HCT116 (cell line): Measurements from ENCODE around the gene METTL24.

Source experiments
- CBX3 ChIP-seq: IDR thresholded peaks from 2 replicates; pipeline ENCODE4 v1.6.1; 2012; ENCODE audit warnings: low read depth
- EGR1 ChIP-seq: IDR thresholded peaks from 2 replicates; pipeline ENCODE4 v1.6.1; 2012; ENCODE audit warnings: low read depth
- EZH2 ChIP-seq: fragments of 200-600 bp; sonication (generic); IDR thresholded peaks from 2 replicates; pipeline ENCODE4 v1.6.1; 2017; ENCODE audit warnings: antibody characterized with exemption, mixed run types
- EZH2phosphoT487 ChIP-seq: fragments of 200-600 bp; IDR thresholded peaks from 2 replicates; pipeline ENCODE4 v1.6.1; 2018; ENCODE audit warnings: antibody characterized with exemption, borderline replicate concordance
- POLR2A ChIP-seq: IDR thresholded peaks from 2 replicates; pipeline ENCODE4 v1.7.0; 2011; ENCODE audit warnings: borderline replicate concordance; ENCODE audit not compliant: insufficient read depth, insufficient read length; ENCODE audit errors: extremely low read depth
- REST ChIP-seq: IDR thresholded peaks from 2 replicates; pipeline ENCODE4 v1.6.1; 2012; ENCODE audit warnings: low read depth
- SP1 ChIP-seq: IDR thresholded peaks from 2 replicates; pipeline ENCODE4 v1.6.1; 2012; ENCODE audit warnings: low read depth
- ZFX ChIP-seq: fragments of 450-650 bp; IDR thresholded peaks from 2 replicates; pipeline ENCODE4 v1.6.1; 2017
- TF ChIP-seq, protein P1 (sequence below), 3 experiments: fragments of 200-600 bp in 1 of 3; sonication (generic) in 1 of 3; IDR thresholded peaks in 2 of 3; conservative IDR thresholded peaks in 1 of 3; 2 replicates each; pipeline ENCODE4 v1.5.1; 2012 to 2017; ENCODE audit warnings: low read depth in 2 of 3, low read length in 2 of 3, antibody characterized with exemption in 1 of 3, borderline replicate concordance in 1 of 3, control low read depth in 1 of 3, mild to moderate bottlenecking in 1 of 3, mixed read lengths in 1 of 3, mixed run types in 1 of 3, moderate library complexity in 1 of 3; ENCODE audit not compliant: insufficient read depth in 1 of 3
- TF ChIP-seq, protein P2 (sequence below): IDR thresholded peaks from 2 replicates; pipeline ENCODE4 v1.6.1; 2012

GRCh38 chr6:110326057-110326456 is 32.1 kb downstream of the METTL24 start:
- no peak for TF ChIP-seq CBX3
- TF ChIP-seq, protein P1, sequence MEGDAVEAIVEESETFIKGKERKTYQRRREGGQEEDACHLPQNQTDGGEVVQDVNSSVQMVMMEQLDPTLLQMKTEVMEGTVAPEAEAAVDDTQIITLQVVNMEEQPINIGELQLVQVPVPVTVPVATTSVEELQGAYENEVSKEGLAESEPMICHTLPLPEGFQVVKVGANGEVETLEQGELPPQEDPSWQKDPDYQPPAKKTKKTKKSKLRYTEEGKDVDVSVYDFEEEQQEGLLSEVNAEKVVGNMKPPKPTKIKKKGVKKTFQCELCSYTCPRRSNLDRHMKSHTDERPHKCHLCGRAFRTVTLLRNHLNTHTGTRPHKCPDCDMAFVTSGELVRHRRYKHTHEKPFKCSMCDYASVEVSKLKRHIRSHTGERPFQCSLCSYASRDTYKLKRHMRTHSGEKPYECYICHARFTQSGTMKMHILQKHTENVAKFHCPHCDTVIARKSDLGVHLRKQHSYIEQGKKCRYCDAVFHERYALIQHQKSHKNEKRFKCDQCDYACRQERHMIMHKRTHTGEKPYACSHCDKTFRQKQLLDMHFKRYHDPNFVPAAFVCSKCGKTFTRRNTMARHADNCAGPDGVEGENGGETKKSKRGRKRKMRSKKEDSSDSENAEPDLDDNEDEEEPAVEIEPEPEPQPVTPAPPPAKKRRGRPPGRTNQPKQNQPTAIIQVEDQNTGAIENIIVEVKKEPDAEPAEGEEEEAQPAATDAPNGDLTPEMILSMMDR (IDR thresholded peaks at IDR 0.05 in 2 of 3, conservative IDR thresholded peaks at IDR 0.05 in 1 of 3; ENCODE audit: borderline replicate concordance in 1 of 3, insufficient read depth in 1 of 3, low read depth in 2 of 3, low read length in 2 of 3): no peak
- TF ChIP-seq EGR1: no peak
- no peak for TF ChIP-seq REST
- TF ChIP-seq EZH2: no peak
- no peak for TF ChIP-seq POLR2A
- TF ChIP-seq SP1: no peak
- TF ChIP-seq, protein P2, sequence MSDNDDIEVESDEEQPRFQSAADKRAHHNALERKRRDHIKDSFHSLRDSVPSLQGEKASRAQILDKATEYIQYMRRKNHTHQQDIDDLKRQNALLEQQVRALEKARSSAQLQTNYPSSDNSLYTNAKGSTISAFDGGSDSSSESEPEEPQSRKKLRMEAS: no peak
- no peak for TF ChIP-seq EZH2phosphoT487
- TF ChIP-seq ZFX: no peak
